Activated CD4-positive, alpha-beta T cell treated with anti-CD3 and anti-CD28 coated beads, Interleukin-2, amount 10 ng/mL, durations not matched to agents 24 days and 14 days (primary cell): Measurements from ENCODE around the gene CCNK. TPM values are rescaled to one million over a fixed set of nuclear protein-coding genes. Genes with fewer than 3 reads are reported as not detected.

Experiments
- DNase-seq: peaks from one replicate; pipeline ENCODE4 v3.0.0; 2022
- H3K27ac Mint-ChIP-seq: one replicate; pipeline ENCODE4 v1.8.0; 2022; ENCODE audit warnings: mild to moderate bottlenecking, mixed read lengths
- H3K27me3 Mint-ChIP-seq: one replicate; pipeline ENCODE4 v1.8.0; 2022; ENCODE audit warnings: mixed read lengths
- H3K36me3 Mint-ChIP-seq: one replicate; pipeline ENCODE4 v1.8.0; 2022; ENCODE audit warnings: low read depth, mild to moderate bottlenecking, mixed read lengths
- H3K4me1 Mint-ChIP-seq: one replicate; pipeline ENCODE4 v1.8.0; 2021; ENCODE audit warnings: mixed read lengths
- H3K4me3 Mint-ChIP-seq: one replicate; pipeline ENCODE4 v1.8.0; 2022; ENCODE audit warnings: mild to moderate bottlenecking, moderate library complexity, mixed read lengths
- H3K9me3 Mint-ChIP-seq: one replicate; pipeline ENCODE4 v1.8.0; 2021; ENCODE audit warnings: mixed read lengths
- intact Hi-C: fragments of 100-400 bp; cut with micrococcal nuclease; formaldehyde crosslinking; loops from one replicate; pipeline ENCODE4 v1.15.1; 2023
- total RNA-seq: library from RNA; stranded (reverse); gene quantifications from 2 replicates; pipeline ENCODE4 v1.2.3, GENCODE V29; 2022

Gene CCNK
- total RNA-seq, 1 donor from 2014 or later: 79.5 TPM

GRCh38 chr14:99535448-99535847, 54.2 kb downstream of the CCNK start:
- no peak overlapping the region for H3K27ac Mint-ChIP-seq
- no peaks in the 10 kb centered on the region for H3K9me3 Mint-ChIP-seq
- H3K4me1 Mint-ChIP-seq: no peaks in the 10 kb centered on the region
- no peak for DNase-seq
- H3K4me3 Mint-ChIP-seq: no peak overlapping the region
- intact Hi-C loops: no loop called here
- no peaks in the 10 kb centered on the region for H3K27me3 Mint-ChIP-seq
- no peaks in the 10 kb centered on the region for H3K36me3 Mint-ChIP-seq

GRCh38 chr14:99535908-99536778, 54.9 kb downstream of the CCNK start:
- H3K4me1 Mint-ChIP-seq: no peaks in the 10 kb centered on the region
- no peaks in the 10 kb centered on the region for H3K27me3 Mint-ChIP-seq
- DNase-seq: no peak
- intact Hi-C loops: no loop called here
- H3K4me3 Mint-ChIP-seq: no peak overlapping the region
- no peak overlapping the region for H3K27ac Mint-ChIP-seq
- H3K9me3 Mint-ChIP-seq: no peaks in the 10 kb centered on the region
- H3K36me3 Mint-ChIP-seq: no peaks in the 10 kb centered on the region

- Mint-ChIP-seq H3K36me3 (no peaks in the 10 kb centered on the region), H3K4me3 (no peak overlapping the region), H3K4me1 (no peaks in the 10 kb centered on the region), H3K9me3 (no peaks in the 10 kb centered on the region), H3K27ac (no peak overlapping the region), H3K27me3 (no peaks in the 10 kb centered on the region)
- no peak for DNase-seq
- intact Hi-C loops: no loop called here
Observed at GRCh38 chr14:99537399-99537798, 56.2 kb downstream of the CCNK start.

- Mint-ChIP-seq H3K36me3 (no peaks in the 10 kb centered on the region), H3K4me1 (no peaks in the 10 kb centered on the region), H3K27me3 (no peaks in the 10 kb centered on the region), H3K9me3 (no peaks in the 10 kb centered on the region), H3K27ac (no peak overlapping the region), H3K4me3 (no peak overlapping the region)
- DNase-seq: no peak
- intact Hi-C loops: no loop called here
Observed at GRCh38 chr14:99538275-99538674, 57.1 kb downstream of the CCNK start.

GRCh38 chr14:99538733-99539132, 57.5 kb downstream of the CCNK start:
- Mint-ChIP-seq H3K27ac (no peak overlapping the region), H3K9me3 (no peaks in the 10 kb centered on the region), H3K4me3 (no peak overlapping the region), H3K27me3 (no peaks in the 10 kb centered on the region), H3K4me1 (no peaks in the 10 kb centered on the region), H3K36me3 (no peaks in the 10 kb centered on the region)
- intact Hi-C loops: no loop called here
- no peak for DNase-seq

- intact Hi-C loops: no loop called here
- no peaks in the 10 kb centered on the region for H3K4me1 Mint-ChIP-seq
- no peaks in the 10 kb centered on the region for H3K9me3 Mint-ChIP-seq
- no peaks in the 10 kb centered on the region for H3K36me3 Mint-ChIP-seq
- H3K4me3 Mint-ChIP-seq: no peak overlapping the region
- DNase-seq: no peak
- no peak overlapping the region for H3K27ac Mint-ChIP-seq
- no peaks in the 10 kb centered on the region for H3K27me3 Mint-ChIP-seq
Observed at GRCh38 chr14:99539491-99539890, 58.3 kb downstream of the CCNK start.

GRCh38 chr14:99540196-99541032, 59.2 kb downstream of the CCNK start:
- Mint-ChIP-seq H3K4me1 (no peaks in the 10 kb centered on the region), H3K27me3 (no peaks in the 10 kb centered on the region), H3K27ac (no peak overlapping the region), H3K4me3 (no peak overlapping the region), H3K9me3 (no peaks in the 10 kb centered on the region), H3K36me3 (no peaks in the 10 kb centered on the region)
- intact Hi-C loops: no loop called here
- no peak for DNase-seq

GRCh38 chr14:99541211-99541610, 60.0 kb downstream of the CCNK start:
- Mint-ChIP-seq H3K27me3 (no peaks in the 10 kb centered on the region), H3K4me1 (no peaks in the 10 kb centered on the region)
- intact Hi-C loops: no loop called here

GRCh38 chr14:99541677-99542470, 60.7 kb downstream of the CCNK start:
- Mint-ChIP-seq H3K27me3 (no peaks in the 10 kb centered on the region), H3K27ac (no peak overlapping the region), H3K36me3 (no peaks in the 10 kb centered on the region), H3K4me1 (no peaks in the 10 kb centered on the region), H3K4me3 (no peak overlapping the region), H3K9me3 (no peaks in the 10 kb centered on the region)
- intact Hi-C loops: no loop called here
- DNase-seq: no peak

More at GRCh38 chr14:99541211-99541610, 60.0 kb downstream of the CCNK start:
- no peak for DNase-seq
- Mint-ChIP-seq H3K36me3 (no peaks in the 10 kb centered on the region), H3K4me3 (no peak overlapping the region), H3K9me3 (no peaks in the 10 kb centered on the region), H3K27ac (no peak overlapping the region)

GRCh38 chr14:99542566-99542965, 61.4 kb downstream of the CCNK start:
- no peak for DNase-seq
- intact Hi-C loops: no loop called here
- Mint-ChIP-seq H3K27me3 (no peaks in the 10 kb centered on the region), H3K27ac (no peak overlapping the region), H3K4me3 (no peak overlapping the region), H3K36me3 (no peaks in the 10 kb centered on the region), H3K4me1 (no peaks in the 10 kb centered on the region), H3K9me3 (no peaks in the 10 kb centered on the region)

GRCh38 chr14:99543370-99543769, 62.2 kb downstream of the CCNK start:
- Mint-ChIP-seq H3K27ac (no peak overlapping the region), H3K4me1 (no peaks in the 10 kb centered on the region)
- no peak for DNase-seq

GRCh38 chr14:99543985-99544384, 62.8 kb downstream of the CCNK start:
- H3K4me3 Mint-ChIP-seq: no peak overlapping the region
- no peaks in the 10 kb centered on the region for H3K27me3 Mint-ChIP-seq
- H3K9me3 Mint-ChIP-seq: no peaks in the 10 kb centered on the region
- no peaks in the 10 kb centered on the region for H3K4me1 Mint-ChIP-seq
- no peak for DNase-seq
- intact Hi-C loops: no loop called here
- H3K36me3 Mint-ChIP-seq: no peaks in the 10 kb centered on the region
- H3K27ac Mint-ChIP-seq: no peak overlapping the region

More at GRCh38 chr14:99543370-99543769, 62.2 kb downstream of the CCNK start:
- H3K9me3 Mint-ChIP-seq: no peaks in the 10 kb centered on the region
- no peak overlapping the region for H3K4me3 Mint-ChIP-seq
- no peaks in the 10 kb centered on the region for H3K27me3 Mint-ChIP-seq
- intact Hi-C loops: no loop called here
- H3K36me3 Mint-ChIP-seq: no peaks in the 10 kb centered on the region

GRCh38 chr14:99544991-99545390, 63.8 kb downstream of the CCNK start:
- DNase-seq: no peak
- no peaks in the 10 kb centered on the region for H3K36me3 Mint-ChIP-seq
- no peak overlapping the region for H3K4me3 Mint-ChIP-seq
- H3K27ac Mint-ChIP-seq: no peak overlapping the region
- intact Hi-C loops: no loop called here
- H3K27me3 Mint-ChIP-seq: no peaks in the 10 kb centered on the region
- H3K4me1 Mint-ChIP-seq: no peaks in the 10 kb centered on the region
- H3K9me3 Mint-ChIP-seq: no peaks in the 10 kb centered on the region

- intact Hi-C loops: no loop called here
- no peak for DNase-seq
- H3K27ac Mint-ChIP-seq: no peak overlapping the region
- no peaks in the 10 kb centered on the region for H3K36me3 Mint-ChIP-seq
- no peaks in the 10 kb centered on the region for H3K27me3 Mint-ChIP-seq
- H3K4me1 Mint-ChIP-seq: no peaks in the 10 kb centered on the region
- no peaks in the 10 kb centered on the region for H3K9me3 Mint-ChIP-seq
- H3K4me3 Mint-ChIP-seq: no peak overlapping the region
Observed at GRCh38 chr14:99545586-99545985, 64.4 kb downstream of the CCNK start.
